ENCODE measurements around the gene CSNK2B.

GRCh38 chr6:31690231-31691077 lies 24.6 kb downstream of the CSNK2B start:
- TF ChIP-seq CTCF (conservative IDR thresholded peaks at IDR 0.05; ENCODE audit: low read depth, low read length) = no peak
- TF ChIP-seq EZH2 (IDR thresholded peaks at IDR 0.05; ENCODE audit: low read length, unreplicated experiment) = no peak
